ES-I3 (cell line): ENCODE data around the gene SLC25A2.
"Not testable (repeated sequence)": the region's sequence is repeated elsewhere in the genome, so short reads cannot be mapped to it uniquely, and the experiment has no call there.

Source experiments
- H3K36me3 ChIP-seq: 2 replicates; pipeline ENCODE4 v1.6.1; 2013; ENCODE audit warnings: mild to moderate bottlenecking, low read length, control low read depth, moderate library complexity; ENCODE audit not compliant: insufficient read depth
- H3K4me1 ChIP-seq: 2 replicates; pipeline ENCODE4 v1.6.1; 2013; ENCODE audit warnings: mild to moderate bottlenecking, control low read depth, low read length; ENCODE audit not compliant: insufficient read depth
- H3K9ac ChIP-seq: 2 replicates; pipeline ENCODE4 v1.6.1; 2013; ENCODE audit warnings: low read depth, mild to moderate bottlenecking, low read length, moderate library complexity
- H3K9me3 ChIP-seq: 2 replicates; pipeline ENCODE4 v1.6.1; 2013; ENCODE audit warnings: mild to moderate bottlenecking, low read length, moderate library complexity; ENCODE audit not compliant: control insufficient read depth, insufficient read depth

SLC25A2 gene

DNA sequence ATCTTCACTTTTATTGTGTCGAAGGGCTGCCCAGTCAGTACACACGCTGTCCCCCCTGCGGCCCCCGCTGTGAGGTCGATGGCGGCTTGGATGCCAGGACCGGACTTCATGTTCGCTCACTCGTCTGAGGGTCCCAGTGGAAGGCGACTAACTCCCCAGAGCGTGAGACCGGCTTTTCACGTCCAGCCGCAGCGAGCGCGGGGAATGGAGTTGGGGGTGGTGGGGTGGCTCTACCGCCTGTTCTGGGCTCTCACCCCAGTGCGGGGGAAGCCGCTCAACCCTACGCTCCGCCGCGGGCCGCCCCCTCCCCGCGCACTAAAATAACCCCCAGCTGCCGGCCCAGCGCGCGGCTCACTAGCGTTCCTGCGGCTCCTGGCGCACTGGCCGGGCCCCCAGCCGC lies at the start of gene SLC25A2:
SLC25A2 (minus strand) TSS at position 294 of the 400 bp plus-strand sequence; CDS start at position 110, 184 bp downstream.
- Histone ChIP-seq H3K36me3 (no peaks in the 10 kb centered on the region), H3K4me1 (no peaks in the 10 kb centered on the region), H3K9ac (no peak within 1 kb of the TSS), H3K9me3 (0 out of 2 replicates have a peak, but pooled peaks cover 2% of the 10 kb centered on the region)

DNA sequence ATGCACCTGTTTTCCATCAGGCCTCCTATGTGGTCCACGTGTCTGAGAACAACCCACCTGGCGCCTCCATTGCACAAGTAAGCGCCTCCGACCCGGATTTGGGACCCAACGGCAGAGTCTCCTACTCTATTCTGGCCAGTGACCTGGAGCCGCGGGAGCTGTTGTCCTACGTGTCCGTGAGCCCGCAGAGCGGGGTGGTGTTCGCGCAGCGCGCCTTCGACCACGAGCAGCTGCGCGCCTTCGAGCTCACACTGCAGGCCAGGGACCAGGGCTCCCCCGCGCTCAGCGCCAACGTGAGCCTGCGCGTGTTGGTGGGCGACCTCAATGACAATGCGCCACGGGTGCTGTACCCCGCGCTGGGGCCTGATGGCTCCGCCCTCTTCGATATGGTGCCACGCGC lies 47.7 kb upstream of the SLC25A2 start:
- H3K9me3 ChIP-seq: no peaks in the 10 kb centered on the region
- no peaks in the 10 kb centered on the region; the same call in 1 of the 2 replicates for H3K36me3 ChIP-seq
- H3K9ac ChIP-seq: no peak overlapping the region
- no peaks in the 10 kb centered on the region for H3K4me1 ChIP-seq

DNA sequence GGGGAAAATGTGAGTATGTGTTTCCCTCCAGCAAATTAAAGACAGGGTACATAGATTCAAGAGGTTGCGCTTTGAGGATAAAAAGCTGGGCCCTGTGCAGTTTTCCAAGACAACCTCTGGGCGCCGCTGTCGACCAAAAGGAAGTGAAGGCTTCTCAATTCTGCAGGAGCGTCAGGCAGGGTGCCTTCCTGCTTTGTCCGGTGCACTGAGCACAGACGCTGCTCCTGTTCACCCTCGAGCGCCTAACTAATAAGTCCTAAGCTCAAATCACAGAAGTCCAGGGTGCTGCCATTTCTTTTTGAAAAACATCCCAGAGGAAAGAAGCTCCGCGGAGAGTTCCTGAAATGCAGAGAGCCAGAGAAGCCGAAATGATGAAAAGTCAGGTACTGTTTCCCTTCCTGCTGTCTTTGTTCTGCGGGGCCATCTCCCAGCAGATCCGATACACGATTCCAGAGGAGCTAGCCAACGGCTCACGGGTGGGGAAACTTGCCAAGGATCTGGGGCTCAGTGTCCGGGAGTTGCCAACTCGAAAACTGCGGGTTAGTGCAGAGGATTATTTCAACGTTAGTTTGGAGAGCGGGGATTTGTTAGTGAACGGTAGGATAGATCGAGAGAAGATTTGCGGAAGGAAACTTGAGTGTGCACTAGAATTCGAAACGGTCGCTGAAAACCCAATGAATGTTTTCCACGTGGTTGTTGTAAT lies 46.2 kb upstream of the SLC25A2 start, which contains the start of gene PCDHGB1:
PCDHGB1 (plus strand) TSS at position 183 of the 703 bp plus-strand sequence; CDS start at position 345, 162 bp downstream.
- no peaks in the 10 kb centered on the region; the same call in 1 of the 2 replicates for H3K36me3 ChIP-seq
- H3K9ac ChIP-seq: peak within 1 kb of the TSS; percentile 32; the same call in 1 of the 2 replicates
- peaks cover 2% of the 10 kb centered on the region; the same call in 1 of the 2 replicates for H3K9me3 ChIP-seq
- no peaks in the 10 kb centered on the region for H3K4me1 ChIP-seq

DNA sequence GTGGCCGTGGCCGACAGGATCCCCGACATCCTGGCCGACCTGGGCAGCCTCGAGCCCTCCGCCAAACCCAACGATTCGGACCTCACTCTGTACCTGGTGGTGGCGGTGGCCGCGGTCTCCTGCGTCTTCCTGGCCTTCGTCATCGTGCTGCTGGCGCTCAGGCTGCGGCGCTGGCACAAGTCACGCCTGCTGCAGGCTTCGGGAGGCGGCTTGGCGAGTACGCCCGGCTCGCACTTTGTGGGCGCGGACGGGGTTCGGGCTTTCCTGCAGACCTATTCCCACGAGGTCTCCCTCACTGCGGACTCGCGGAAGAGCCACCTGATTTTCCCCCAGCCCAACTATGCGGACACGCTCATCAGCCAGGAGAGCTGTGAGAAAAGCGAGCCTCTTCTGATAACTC lies 42.2 kb upstream of the SLC25A2 start:
- not testable (repeated sequence) for H3K4me1 ChIP-seq, H3K36me3 ChIP-seq, H3K9ac ChIP-seq, H3K9me3 ChIP-seq

DNA sequence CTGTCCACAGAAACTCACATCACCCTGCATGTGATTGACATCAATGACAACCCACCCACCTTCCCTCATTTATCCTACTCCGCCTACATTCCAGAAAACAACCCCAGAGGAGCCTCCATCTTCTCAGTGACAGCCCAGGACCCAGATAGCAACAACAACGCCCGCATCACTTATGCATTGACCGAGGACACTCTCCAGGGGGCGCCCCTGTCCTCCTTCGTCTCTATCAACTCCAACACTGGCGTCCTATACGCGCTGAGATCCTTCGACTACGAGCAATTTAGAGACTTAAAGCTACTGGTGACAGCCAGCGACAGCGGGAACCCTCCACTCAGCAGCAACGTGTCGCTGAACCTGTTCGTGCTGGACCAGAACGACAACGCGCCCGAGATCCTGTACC lies 41.5 kb upstream of the SLC25A2 start:
- no peaks in the 10 kb centered on the region for H3K36me3 ChIP-seq
- no peaks in the 10 kb centered on the region for H3K4me1 ChIP-seq
- H3K9ac ChIP-seq: no peak overlapping the region
- peaks cover 2% of the 10 kb centered on the region; the same call in 1 of the 2 replicates for H3K9me3 ChIP-seq

DNA sequence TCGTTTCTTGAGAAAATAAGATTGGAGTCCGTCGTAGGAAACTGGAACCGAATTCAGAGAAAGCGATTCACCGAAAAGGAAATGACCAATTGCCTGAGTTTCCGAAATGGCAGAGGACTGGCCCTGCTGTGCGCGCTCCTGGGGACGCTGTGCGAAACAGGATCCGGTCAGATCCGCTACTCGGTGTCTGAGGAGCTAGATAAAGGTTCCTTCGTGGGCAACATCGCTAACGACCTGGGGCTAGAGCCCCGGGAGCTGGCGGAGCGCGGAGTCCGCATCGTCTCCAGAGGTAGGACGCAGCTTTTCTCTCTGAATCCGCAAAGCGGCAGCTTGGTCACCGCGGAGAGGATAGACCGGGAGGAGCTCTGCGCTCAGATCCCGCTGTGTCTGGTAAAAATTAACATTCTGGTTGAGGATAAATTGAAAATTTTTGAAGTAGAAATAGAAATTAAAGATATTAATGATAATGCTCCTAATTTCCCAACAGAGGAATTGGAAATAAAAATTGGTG lies 40.2 kb upstream of the SLC25A2 start:
- Histone ChIP-seq H3K36me3 (no peaks in the 10 kb centered on the region), H3K9me3 (peaks cover 6% of the 10 kb centered on the region; the same call in 1 of the 2 replicates), H3K4me1 (no peaks in the 10 kb centered on the region), H3K9ac (no peak overlapping the region)

DNA sequence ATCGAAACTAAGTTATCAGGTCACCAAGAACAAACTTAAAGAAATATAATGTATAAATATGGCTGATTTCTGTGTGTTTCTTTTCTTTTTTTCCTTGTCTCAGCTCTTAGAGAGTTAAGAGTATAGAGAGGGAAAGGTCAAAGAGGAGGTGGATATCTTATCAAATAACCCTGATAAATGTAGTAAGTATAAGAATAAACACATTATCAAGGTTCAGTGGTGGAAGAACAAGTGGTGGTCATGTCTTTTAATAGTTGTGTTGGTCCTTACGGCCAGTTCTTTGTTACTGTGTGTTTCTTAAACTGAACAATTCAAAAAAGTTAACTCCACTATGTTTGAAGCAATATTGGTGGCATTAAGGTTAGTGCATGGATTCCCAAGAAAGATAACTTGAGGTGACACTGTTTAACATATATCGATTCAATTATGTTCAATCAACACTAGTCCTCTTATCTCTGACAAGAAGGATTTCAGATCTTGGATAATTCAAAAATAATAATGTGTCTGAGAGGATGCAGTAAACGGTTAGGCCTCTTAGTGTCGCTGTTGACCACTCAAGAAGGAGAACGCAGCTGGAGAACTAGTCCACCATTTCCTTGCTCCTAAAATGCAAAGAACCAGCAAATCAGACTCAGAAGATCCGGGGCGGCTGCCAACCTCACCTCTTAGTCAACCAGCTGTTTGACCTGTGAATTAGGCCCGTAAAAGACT lies 39.5 kb upstream of the SLC25A2 start, which contains the start of gene PCDHGA3:
PCDHGA3 (plus strand) TSS at position 588 of the 711 bp plus-strand sequence. CDS start 205 bp downstream, outside the sequence.
- H3K36me3 ChIP-seq: no peaks in the 10 kb centered on the region
- peaks cover 6% of the 10 kb centered on the region; the same call in 1 of the 2 replicates for H3K9me3 ChIP-seq
- no peaks in the 10 kb centered on the region for H3K4me1 ChIP-seq
- H3K9ac ChIP-seq: no peak within 1 kb of the TSS

DNA sequence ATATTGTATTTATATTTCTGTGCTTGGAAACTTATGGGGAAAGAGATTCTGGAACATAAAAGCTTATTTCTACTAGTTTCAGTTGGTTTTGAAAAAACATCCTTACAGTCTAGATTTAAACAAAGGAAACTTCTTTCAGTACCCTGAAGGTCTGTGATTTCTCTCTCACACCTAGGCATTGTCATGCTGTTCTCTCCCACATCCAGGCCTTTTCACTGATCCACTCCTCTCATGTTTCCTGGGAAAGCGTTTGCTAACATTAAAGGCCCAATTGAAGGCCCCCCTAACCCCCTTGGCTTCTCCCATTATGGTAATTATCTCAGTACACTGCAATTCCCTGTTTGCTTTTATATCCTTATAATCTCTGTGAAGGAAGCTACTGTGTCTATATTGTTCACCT lies 38.9 kb upstream of the SLC25A2 start:
- H3K36me3 ChIP-seq: no peaks in the 10 kb centered on the region
- H3K9me3 ChIP-seq: peaks cover 6% of the 10 kb centered on the region; the same call in 1 of the 2 replicates
- no peaks in the 10 kb centered on the region for H3K4me1 ChIP-seq
- no peak overlapping the region for H3K9ac ChIP-seq

DNA sequence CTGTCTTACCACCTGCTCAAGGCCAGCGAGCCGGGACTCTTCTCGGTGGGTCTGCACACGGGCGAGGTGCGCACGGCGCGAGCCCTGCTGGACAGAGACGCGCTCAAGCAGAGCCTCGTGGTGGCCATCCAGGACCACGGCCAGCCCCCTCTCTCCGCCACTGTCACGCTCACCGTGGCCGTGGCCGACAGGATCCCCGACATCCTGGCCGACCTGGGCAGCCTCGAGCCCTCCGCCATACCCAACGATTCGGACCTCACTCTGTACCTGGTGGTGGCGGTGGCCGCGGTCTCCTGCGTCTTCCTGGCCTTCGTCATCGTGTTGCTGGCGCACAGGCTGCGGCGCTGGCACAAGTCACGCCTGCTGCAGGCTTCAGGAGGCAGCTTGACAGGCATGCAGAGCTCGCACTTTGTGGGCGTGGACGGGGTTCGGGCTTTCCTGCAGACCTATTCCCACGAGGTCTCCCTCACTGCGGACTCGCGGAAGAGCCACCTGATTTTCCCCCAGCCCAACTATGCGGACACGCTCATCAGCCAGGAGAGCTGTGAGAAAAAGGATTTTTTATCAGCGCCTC lies 37.0 kb upstream of the SLC25A2 start:
- not testable (repeated sequence) for H3K4me1 ChIP-seq, H3K36me3 ChIP-seq, H3K9me3 ChIP-seq, H3K9ac ChIP-seq

DNA sequence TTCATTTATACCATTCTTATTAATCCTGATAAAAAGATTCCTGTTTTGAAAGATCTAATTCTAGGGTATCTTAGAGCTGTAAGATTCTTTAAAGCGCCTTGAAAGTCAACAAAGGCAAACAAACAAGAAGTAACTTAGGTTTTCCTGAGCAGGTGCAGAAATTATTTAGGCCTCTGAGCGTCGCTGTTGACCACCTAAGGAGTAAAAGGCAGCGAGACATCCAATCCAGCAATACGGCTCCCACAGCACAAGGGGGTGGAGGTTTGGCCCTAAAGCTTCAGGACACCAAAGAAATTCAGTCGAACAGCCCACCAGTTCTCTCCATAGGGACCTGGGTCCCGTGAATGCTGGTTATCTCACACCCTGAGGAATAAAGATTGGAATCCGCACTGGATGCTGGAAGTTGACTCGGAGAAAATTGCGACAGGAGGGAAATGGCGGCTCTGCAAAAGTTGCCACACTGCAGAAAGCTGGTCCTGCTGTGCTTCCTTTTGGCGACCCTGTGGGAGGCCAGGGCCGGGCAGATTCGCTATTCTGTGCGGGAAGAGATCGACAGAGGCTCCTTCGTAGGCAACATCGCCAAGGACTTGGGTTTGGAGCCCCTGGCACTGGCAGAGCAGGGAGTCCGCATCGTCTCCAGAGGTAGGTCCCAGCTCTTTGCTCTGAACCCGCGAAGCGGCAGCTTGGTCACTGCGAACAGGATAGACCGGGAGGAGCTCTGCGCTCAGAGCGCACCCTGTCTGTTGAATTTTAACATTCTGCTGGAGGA lies 34.9 kb upstream of the SLC25A2 start, which contains the start of gene PCDHGA2:
PCDHGA2 (plus strand) TSS at position 223 of the 769 bp plus-strand sequence.
- Histone ChIP-seq H3K9ac (no peak within 1 kb of the TSS), H3K4me1 (no peaks in the 10 kb centered on the region), H3K36me3 (no peaks in the 10 kb centered on the region; the same call in 1 of the 2 replicates), H3K9me3 (peaks cover 4% of the 10 kb centered on the region; the same call in 1 of the 2 replicates)

DNA sequence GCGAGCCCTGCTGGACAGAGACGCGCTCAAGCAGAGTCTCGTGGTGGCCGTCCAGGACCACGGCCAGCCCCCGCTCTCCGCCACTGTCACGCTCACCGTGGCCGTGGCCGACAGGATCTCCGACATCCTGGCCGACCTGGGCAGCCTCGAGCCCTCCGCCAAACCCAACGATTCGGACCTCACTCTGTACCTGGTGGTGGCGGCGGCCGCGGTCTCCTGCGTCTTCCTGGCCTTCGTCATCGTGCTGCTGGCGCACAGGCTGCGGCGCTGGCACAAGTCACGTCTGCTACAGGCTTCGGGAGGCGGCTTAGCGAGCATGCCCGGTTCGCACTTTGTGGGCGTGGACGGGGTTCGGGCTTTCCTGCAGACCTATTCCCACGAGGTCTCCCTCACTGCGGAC lies 28.7 kb upstream of the SLC25A2 start:
- not testable (repeated sequence) for H3K9me3 ChIP-seq, H3K4me1 ChIP-seq, H3K36me3 ChIP-seq, H3K9ac ChIP-seq

DNA sequence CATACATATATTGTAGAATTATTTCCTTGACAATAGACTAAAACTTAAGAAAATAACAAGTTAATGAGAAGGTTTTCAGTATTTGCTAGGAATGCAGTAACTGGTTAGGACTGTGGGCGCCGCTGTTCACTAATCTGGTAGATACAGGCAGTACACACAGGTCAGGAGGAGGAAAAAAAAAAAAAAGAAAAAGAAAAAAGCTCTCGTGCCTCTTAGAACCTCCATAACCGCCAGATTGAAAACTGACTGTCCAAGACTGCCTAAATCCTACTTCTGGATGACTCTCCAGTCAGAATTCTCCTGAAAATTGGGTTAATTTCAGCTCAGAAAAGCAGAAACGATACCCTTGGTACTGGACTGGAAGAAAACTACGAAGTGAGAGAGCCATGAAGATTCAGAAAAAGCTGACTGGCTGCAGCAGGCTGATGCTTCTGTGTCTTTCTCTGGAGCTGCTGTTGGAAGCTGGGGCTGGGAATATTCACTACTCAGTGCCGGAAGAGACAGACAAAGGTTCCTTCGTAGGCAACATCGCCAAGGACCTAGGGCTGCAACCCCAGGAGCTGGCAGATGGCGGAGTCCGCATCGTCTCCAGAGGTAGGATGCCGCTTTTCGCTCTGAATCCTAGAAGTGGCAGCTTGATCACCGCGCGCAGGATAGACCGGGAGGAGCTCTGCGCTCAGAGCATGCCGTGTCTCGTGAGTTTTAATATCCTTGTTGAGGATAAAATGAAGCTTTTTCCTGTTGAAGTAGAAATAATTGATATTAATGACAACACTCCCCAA lies 26.6 kb upstream of the SLC25A2 start, which contains the start of gene PCDHGA1:
PCDHGA1 (plus strand) TSS at position 216 of the 782 bp plus-strand sequence.
- Histone ChIP-seq H3K9ac (no peak within 1 kb of the TSS; the same call in 1 of the 2 replicates), H3K9me3 (no peaks in the 10 kb centered on the region; the same call in none of the 2 replicates), H3K4me1 (no peaks in the 10 kb centered on the region), H3K36me3 (no peaks in the 10 kb centered on the region; the same call in 1 of the 2 replicates)

DNA sequence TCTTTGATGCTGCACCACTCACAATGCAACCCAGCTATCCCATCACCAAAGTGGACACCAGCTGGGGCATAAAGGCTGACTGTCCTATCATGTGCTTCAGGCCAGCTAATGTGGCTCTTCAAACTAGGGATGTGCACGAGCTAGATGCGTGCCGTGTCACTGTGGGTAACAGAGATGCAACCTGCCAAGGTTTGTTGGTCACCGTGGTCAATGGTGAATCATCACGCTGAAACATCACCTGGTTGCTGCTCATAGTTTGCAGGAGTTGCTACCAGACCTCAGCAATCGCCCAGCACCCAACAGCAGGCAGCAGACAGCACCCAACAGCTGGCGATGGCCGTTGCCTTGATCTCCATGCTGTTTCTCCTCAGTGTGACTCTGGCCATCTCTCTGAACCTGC lies 24.4 kb upstream of the SLC25A2 start:
- no peak overlapping the region for H3K9ac ChIP-seq
- no peaks in the 10 kb centered on the region for H3K4me1 ChIP-seq
- H3K9me3 ChIP-seq: no peaks in the 10 kb centered on the region; the same call in none of the 2 replicates
- H3K36me3 ChIP-seq: no peaks in the 10 kb centered on the region
